Coronary artery (tissue), 2 donors: ENCODE data around the gene RAI1.
"Not testable (repeated sequence)": the region's sequence is repeated elsewhere in the genome, so short reads cannot be mapped to it uniquely, and the experiment has no call there.

Source experiments
- DNase-seq: peaks from one replicate; pipeline ENCODE4 v3.0.0-alpha.2; 2017; ENCODE audit warnings: low spot score
- H3K27ac ChIP-seq, 2 donors: fragments of 200-600 bp; sonication (generic); one replicate each; pipeline ENCODE4 v1.5.1; 2016 to 2019
- H3K4me3 ChIP-seq: fragments of 200-600 bp; sonication (generic); 2 replicates; pipeline ENCODE4 v1.5.1; 2016; ENCODE audit warnings: mild to moderate bottlenecking, moderate library complexity
- CTCF ChIP-seq: fragments of 200-600 bp; sonication (generic); IDR thresholded peaks from one replicate; pipeline ENCODE4 v1.5.1; 2019; ENCODE audit warnings: antibody characterized with exemption

The RAI1 gene

GRCh38 chr17:17641621-17642409 is 39.4 kb upstream of the RAI1 start:
- peak; percentile 67 for TF ChIP-seq CTCF
- peak; percentile 79 for DNase-seq
- Histone ChIP-seq H3K27ac (no peak overlapping the region), H3K4me3 (no peak overlapping the region)

GRCh38 chr17:17645148-17645547 is 36.1 kb upstream of the RAI1 start:
- not testable (repeated sequence) for DNase-seq, H3K27ac ChIP-seq, H3K4me3 ChIP-seq

GRCh38 chr17:17645961-17646360 is 35.3 kb upstream of the RAI1 start:
- H3K27ac ChIP-seq: no peak overlapping the region

GRCh38 chr17:17647524-17648178 is 33.6 kb upstream of the RAI1 start:
- DNase-seq: no peak
- Histone ChIP-seq H3K4me3 (no peak overlapping the region), H3K27ac (no peak overlapping the region)
- no peak for TF ChIP-seq CTCF

More at GRCh38 chr17:17645961-17646360, 35.3 kb upstream of the RAI1 start:
- no peak for TF ChIP-seq CTCF
- DNase-seq: no peak
- H3K4me3 ChIP-seq: no peak overlapping the region

- H3K27ac ChIP-seq: no peak overlapping the region
- no peak for TF ChIP-seq CTCF
- DNase-seq: no peak
- H3K4me3 ChIP-seq: no peak overlapping the region
These were observed 32.5 kb upstream of the RAI1 start for GRCh38 chr17:17648762-17649161.

- DNase-seq: no peak
- no peak for TF ChIP-seq CTCF
- Histone ChIP-seq H3K4me3 (no peak overlapping the region), H3K27ac (no peak overlapping the region)
These were observed 30.3 kb upstream of the RAI1 start for GRCh38 chr17:17650959-17651358.

- no peak overlapping the region for H3K27ac ChIP-seq
These were observed 27.9 kb upstream of the RAI1 start for GRCh38 chr17:17653343-17653742.

More at GRCh38 chr17:17653343-17653742, 27.9 kb upstream of the RAI1 start:
- no peak for TF ChIP-seq CTCF
- DNase-seq: no peak
- no peak overlapping the region for H3K4me3 ChIP-seq
